ENCODE results near the gene CRIP3.

The CRIP3 gene

DNA sequence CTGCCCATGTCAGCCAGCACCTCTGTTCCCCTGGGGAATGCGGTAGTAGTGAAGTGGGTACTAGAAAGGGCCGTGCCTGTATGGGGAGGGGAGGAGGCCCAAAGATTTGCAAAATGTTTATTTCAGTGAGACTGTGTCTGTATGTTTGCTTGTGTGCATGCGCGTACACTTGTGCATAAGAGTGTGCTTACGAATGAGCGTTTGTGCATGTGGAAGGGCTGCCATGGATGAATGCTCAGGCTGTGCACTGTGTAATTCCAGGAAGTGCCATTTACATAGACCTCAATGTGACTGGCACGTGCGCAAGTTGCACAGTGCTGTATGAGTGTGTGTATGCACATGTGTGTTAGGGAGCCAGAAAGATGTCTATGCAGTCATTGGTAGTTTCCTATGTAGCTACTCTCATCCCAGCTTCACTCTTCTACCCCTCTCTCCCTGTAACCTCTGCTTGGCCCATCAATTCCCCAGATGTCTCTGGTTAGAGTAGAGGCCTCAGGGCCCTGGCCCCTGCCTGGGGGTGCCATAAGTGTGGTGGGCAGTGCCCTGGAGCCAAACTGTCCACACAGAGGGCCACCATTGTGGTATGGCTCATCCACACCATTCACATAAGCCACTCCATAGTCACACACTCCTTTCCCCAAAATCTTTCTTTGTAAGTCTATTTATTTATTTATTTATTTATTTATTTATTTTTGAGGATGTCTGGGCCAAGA lies 37.4 kb downstream of the CRIP3 start:
- DNase-seq: no peak

DNA sequence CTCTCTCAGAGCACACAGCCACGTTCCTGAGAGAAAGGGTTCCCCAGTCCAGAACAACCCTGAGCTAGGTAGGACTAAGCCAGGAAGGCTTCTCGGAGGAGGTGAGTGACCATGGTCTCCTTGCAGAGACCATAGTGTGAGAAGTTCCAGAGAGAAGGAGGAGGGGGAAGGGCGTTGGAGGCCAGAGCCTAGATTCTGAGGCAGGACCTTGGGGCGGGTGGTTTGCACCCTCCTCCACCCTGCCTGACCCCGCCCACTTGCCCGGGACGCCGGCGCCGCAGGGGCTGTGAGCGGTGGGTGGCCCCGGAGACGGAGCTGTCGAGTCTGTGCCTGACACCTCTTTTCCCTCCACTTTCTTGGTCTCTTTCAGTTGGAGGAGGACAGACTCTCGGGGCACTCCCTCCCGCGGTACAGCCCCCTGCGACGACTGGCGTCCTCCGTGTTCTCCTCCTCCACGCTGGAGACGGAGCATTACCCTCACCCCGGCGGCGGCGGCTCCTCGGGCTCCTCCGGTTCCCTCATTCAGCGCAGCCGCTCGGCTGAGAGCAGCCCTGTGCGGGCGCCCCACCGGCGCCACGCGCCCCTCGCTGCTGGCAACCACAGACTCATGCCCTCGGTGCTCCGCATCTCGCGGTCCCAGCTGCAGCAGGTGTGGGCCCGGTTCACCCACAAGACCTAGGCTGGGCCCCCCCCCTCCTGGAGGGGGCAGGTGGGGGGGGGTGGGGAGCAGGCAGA lies 39.2 kb downstream of the CRIP3 start:
- DNase-seq: no peak

DNA sequence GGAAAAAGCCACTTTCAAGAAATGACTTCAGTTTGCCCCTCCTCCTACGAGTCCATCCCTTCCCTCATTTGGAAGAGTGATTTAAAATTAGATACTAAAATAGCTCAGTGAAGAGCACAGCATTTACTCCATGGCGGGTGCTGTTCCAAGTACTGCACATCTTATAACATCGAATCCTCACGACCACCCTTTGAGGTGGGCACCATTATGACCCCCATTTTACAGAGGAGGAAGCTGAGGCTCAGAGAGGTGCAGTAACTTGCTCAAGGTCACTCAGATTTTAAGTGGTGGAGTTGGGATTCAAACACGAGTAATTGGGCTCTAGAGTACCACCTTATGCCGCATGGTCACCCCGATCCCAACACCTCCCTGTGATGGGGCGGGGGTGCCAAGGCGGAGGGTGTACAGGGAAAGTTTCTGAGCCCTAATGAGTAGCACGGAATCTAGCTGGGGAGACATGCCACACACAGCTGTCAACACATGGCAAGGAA lies 39.8 kb downstream of the CRIP3 start:
- no peak for DNase-seq

DNA sequence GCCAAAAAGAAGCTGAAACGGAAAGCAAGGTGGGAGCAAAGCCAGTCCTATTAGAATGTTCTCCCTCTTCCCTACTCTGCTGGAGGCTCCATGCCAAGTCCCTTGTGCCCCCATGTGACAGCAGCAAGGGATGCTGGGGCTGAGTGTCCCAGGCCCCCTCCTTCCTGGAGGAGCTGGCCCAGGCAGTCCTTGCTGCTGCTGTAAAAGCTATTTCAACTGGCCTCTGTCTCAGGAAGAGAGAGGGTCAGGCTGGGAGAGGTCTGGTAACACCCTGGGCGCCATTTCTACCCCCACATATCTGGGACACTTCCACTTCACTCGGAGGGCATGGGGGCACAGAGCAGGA lies 40.3 kb downstream of the CRIP3 start:
- DNase-seq: no peak

DNA sequence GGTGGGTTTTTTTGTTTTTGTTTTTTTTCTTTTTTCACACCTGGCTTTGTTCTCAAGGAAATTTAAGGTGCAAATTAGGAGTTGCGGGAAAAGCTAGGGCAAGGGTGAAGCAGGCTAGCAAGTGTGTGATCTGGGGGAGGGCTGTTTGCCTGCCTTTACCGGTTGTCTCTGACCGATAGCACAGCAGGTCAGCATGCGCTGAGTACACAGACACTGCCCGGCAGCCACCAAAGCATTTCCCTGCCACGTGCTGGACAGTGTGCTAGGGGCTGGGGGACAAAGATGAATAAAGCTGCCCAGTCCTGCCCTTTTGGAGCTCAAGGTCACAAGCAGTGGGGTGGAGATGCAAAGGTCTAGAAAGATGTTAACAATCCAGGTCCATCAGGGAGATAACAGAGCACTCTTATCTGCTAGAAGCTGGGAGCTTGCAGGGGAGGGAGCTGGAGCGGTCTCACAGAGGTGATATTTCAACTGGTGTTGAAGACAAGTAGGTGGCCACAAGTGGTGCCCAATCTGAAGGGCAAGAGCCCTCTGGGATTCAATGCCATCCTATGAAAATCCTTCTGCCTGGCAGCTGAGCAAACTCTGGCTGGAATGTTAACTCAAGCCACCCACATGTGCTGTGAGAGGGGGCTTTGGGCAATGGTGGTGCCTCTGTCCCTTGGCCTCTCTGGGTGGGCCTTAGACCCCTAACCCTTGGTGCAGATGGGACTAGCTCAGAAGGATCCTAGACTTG lies 40.8 kb downstream of the CRIP3 start:
- DNase-seq: no peak

DNA sequence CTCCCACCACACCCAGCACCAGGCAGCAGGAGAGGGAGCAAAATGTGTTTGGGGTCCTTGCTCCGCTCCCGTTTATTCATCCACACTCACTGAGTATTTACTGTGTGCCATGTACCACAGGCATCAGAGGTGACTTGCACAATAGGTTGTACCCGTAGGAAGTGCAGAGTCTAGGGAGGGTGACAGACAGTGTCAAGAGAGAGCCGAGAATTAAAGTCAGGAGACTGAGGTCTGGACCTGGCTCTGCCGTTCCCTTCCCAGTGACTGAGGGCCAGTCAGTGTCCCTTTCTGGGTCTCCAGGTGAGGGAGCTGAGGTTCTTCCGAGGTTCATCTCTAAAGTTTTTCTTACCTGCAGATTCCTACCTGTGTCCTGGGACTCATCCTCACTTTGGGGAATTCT lies 43.1 kb downstream of the CRIP3 start:
- DNase-seq: no peak

DNA sequence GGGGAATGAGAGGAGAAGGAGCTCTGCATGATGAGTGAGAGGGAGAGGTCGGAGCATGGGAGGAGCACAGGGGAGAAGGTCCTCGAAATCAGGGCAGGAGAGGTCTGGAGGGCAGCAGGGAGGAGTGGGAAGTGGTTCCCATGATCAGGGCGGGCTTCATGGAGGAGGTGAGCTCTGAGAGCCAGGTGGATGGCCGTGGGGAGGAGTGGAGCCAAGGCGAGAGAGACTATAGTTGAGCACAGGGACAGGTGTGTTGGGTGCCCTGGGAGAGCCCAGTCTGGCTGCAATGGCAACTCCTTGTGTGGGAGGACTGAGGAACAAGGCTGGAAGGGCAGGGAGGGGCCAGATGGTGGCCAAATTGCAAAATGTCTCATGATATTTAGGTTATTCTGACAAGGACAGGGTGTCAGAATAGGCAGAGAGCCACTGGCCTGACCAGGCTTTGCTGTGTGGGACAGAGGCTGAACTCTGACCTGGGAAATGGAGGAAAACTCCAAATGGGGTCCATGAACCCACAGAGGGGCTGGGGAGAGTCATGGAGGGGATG lies 44.0 kb downstream of the CRIP3 start:
- DNase-seq: no peak

DNA sequence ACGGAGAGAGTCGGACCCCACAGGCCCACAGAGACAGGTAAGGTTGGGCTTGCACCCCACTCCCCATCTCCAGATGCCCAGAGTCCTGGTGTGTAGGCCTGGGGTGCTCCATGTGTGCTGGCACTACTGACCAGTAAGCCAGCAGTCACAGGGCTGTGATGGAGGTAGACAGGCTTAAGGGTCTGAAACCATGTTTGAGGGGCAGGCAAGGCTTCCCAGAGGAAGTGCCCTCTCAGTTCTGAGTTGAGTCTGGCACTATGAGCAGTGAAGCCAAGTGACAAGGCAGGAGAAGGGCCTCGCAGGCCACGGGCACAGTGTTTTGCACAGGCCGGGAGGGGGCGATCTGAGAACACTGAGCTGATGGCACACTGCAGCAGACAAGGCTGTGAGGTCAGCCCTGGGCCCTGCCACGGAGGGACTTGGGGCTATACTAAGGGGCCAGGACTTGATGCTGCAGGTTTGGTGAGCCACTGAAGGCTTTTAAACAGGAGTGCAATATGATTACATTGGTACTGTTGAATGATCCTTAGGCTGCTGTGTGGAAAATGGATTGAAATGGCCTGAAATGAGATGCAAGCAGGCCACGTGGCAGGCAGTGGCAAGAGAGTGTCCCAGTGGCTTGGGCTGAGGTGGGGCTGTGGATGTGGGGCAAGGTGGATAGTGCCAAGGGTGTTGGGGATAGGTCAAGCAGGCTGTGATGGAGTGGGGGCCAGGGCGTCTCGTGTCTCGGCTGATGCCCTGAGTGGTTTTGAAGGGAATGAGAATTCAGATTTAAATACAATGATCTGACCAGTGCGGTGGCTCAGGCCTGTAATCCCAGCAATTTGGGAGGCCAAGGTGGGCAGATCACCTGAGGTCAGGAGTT lies 45.1 kb downstream of the CRIP3 start:
- peak; percentile 69 for DNase-seq

DNA sequence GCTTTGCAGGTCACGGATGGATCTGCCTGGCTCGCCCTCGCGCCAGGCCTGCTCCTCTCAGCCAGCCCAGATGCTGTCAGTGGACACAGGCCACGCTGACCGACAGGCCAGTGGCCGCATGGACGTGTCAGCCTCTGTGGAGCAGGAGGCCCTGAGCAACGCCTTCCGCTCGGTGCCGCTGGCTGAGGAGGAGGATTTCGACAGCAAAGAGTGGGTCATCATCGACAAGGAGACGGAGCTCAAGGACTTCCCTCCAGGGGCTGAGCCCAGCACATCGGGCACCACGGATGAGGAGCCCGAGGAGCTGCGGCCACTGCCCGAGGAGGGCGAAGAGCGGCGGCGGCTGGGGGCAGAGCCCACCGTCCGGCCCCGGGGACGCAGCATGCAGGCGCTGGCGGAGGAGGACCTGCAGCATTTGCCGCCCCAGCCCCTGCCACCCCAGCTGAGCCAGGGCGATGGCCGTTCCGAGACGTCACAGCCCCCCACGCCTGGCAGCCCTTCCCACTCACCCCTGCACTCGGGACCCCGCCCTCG lies 45.8 kb downstream of the CRIP3 start:
- no peak for DNase-seq

DNA sequence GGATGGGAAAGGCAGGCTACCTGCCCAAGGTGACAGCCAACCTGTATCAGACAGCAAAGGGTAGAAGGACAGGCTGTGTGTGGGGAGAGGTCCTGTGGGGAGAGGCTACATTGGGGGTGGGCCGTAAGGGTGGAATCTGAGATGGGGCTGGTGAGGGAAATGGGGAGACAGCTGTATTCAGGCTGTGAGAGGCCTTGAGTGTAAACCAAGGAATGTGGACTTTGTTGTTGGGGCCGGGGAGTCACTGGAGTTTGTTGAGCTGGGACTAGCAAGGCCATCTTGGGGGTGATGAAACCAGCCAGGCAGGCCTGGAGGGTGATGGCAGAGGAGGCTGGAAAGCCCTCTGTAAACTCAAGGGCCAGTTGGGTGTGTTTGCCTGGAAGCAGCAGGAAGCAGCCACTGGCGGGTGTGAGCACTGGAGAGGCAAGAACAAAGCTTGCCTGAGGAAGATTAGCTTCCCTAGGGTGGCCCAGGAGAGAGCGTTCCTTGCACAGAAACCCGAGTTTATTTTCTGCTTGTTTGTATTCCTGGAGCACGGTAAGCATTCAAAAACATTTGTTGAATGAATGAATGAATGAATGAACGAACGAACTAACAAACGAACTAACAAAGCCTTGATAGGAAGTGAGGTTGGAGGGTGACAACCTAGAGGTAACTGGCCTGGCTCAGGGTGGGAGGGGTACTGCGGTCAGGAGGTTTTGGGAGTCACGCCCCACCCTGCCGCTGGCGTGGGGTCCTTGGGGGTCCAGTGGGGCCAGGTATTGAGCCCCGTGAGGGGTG lies 46.4 kb downstream of the CRIP3 start:
- DNase-seq: no peak

DNA sequence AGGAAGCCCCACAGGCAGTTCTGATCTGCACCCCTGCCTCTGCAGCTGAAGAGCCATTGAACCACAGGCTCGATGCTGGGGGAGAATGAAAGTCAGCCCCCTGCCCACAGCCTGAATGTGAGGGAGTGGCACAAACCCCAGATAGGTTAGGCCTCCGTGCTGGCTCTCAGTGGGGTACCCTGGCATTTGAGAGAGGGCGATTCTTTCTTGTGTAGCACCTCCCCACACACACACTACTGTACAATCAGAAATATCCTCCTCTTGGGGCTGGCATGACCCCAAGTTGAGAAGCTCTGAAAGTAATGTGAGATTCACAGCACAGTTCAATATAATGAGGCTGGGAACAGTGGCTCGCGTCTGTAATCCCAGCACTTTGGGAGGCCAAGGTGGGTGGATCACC lies 47.4 kb downstream of the CRIP3 start:
- DNase-seq: no peak

DNA sequence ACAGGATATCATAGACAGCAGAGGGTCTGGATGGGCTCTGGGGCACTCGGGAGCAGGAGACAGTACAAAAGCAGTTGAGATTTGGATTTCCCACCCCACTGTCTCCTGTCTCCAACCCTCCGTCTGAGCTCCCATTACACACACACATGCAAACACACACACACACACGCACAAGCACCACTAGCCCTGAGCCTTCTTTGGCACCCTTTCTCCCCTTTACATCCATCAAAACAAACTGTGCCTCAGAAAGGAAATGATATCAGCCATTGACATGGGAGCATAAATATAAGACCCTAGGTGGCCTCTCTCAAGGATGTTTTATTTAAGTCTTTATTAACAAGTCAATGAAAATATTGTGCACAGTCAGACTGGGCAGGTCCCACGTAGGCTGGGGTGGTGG lies 47.8 kb downstream of the CRIP3 start:
- DNase-seq: no peak

DNA sequence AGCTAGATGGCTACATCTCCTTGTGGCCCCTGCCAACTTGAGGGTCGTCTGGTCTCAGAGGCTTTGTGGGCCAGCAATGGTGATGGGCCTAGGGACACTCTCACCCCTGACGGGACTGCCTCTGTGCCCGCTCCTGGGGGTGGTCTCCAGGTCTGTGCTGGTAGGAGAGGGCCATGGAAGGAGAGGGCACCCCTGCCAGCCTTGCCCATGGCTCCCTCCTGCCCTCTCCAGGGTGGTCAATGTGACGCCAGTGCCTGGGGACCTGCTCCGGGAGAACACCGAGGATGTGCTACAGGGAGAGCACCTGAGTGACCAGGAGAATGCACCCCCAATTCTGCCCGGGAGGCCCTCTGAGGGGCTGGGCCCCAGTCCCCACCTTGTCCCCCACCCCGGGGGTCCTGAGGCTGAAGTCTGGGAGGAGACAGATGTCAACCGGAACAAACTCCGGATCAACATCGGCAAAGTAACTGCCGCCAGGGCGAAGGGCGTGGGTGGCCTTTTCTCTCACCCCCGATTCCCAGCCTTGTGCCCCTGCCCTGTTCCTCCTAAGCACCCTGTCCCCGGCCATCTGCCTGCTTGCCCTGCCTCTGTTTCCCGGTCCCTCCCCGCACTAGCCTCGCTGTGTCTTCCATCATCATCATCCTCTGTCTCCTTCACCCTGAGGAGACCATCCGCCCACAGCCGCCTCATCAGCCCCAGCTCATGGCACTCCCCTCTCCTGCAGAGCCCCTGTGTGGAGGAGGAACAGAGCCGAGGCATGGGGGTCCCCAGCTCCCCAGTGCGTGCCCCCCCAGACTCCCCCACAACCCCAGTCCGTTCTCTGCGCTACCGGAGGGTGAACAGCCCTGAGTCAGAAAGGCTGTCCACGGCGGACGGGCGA lies 49.6 kb downstream of the CRIP3 start:
- no peak for DNase-seq

DNA sequence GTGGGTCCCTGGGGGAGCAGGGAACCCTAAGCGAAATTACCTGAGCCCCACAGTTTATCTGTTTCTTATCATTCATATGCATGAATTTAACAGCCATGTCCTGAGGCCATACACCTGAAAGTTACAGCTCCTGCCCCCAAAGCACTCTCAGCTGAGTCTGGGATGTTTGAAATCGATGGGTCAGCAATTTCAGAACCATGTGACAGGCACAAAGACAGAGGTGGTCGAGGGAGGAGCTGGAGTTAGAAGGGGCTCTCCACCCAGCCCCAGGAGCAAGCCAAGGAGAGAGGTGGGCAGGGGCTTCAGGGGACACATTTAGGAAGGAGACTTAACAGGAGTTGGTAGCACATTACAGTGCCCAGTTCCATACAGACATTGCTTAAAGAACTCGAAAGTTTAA lies 50.4 kb downstream of the CRIP3 start:
- DNase-seq: no peak

DNA sequence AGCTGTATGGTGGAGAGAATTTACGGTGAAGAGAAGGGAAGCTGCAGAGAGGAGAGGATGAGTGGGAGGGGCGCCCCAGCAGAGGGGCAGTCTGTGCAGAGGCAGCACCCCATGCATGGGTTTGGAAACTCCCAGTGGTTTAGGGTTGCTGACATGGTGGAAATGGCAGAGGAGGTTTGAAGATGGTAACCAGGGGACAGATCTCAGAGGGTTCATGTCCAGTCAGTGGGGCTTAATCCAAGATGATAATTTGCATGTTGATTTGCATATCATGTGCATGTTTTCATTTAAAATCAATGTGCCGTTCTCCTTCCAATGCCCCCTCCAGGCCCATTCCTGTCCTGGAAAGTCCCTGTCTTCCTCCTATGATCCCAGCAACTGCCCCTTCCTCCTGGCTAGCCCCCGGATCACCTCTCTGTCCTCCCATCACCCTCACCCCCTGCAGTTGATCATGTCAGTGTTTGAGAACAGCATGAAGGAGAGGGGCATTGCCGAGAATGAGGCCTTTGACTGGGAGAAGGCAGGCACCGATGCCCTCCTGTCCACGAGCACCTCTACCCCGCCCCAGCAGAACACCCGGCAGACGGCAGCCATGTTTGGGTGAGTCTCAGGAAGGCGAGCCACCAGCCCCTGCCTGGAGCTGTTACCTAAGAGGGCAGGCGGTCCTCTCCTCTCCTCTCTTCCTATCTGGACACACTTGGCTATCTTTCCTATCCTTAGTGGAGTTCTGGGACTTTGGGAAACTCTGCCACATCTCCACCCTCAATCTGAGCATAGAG lies 51.1 kb downstream of the CRIP3 start:
- no peak for DNase-seq

DNA sequence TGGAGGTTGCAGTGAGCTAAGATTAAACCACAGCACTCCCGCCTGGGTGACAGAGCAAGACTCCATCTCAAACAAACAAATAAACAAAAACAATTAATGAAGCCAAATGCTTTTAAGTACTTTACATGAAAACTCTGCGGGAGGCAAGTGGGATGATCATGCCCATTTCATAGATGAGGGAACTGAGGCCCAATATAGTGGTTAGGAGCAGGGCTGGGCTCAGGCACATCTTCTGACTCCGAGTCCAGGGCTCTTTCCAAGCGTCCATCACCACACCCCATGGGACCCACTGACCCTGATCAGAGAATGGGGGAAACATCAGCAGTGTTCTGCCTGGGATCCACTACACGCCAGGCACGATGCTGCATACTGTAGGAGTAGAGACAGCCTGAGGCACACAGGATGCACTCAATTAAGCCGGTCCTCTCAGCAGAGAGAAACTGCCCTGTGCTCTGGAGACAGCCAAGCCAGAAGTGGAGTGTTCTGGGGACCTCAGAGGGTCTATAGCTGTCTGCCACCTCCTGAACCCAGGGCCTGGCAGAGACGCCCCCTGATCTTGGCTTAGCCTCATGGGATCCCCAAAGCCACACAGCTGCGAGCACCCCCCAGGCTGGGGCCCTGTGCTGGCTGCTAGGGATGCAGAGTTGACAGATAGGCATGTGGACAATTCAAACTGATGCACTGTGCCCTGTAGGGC lies 51.8 kb downstream of the CRIP3 start:
- no peak for DNase-seq
